CD4-positive, alpha-beta T cell (primary cell): ENCODE results near the gene SPINT4. TPM values are rescaled to one million over a fixed set of nuclear protein-coding genes. Genes with fewer than 3 reads are reported as not detected.

Source experiments
- ATAC-seq: fragments of 200-7000 bp; cut with Tn5 transposase; one replicate; pipeline ENCODE4 v1.10.0; 2022; ENCODE audit warnings: mild to moderate bottlenecking; ENCODE audit not compliant: poor library complexity
- CTCF ChIA-PET: fragments of 350-600 bp; sonication (Branson Sonifier 250); formaldehyde crosslinking; loops from one replicate; lab custom pipeline; 2021; ENCODE audit warnings: antibody characterized with exemption, inconsistent platforms; lab: Charles Lee
- POLR2A ChIA-PET: fragments of 350-600 bp; sonication (Branson Sonifier 250); formaldehyde crosslinking; loops from one replicate; lab custom pipeline; 2021; ENCODE audit warnings: antibody characterized with exemption, inconsistent platforms; lab: Charles Lee
- DNase-seq, 14 experiments: peaks; one replicate each; pipeline ENCODE4 v3.0.0-alpha.2; 2013 to 2020; ENCODE audit warnings: mixed read lengths in 2 of 14
- H3K27ac ChIP-seq, 2 donors: one replicate each; pipeline versions ENCODE4 v1.5.1 to v1.7.0; 2013; ENCODE audit warnings: low read length in 2 of 2, low read depth in 1 of 2, mild to moderate bottlenecking in 1 of 2
- H3K27me3 ChIP-seq, 2 experiments: 1 replicate in 1 of 2; 2 replicates in 1 of 2; pipeline versions ENCODE4 v1.6.1 to v1.7.0; 2013; ENCODE audit warnings: low read length in 2 of 2, control low read depth in 1 of 2, mild to moderate bottlenecking in 1 of 2, moderate library complexity in 1 of 2; ENCODE audit not compliant: insufficient read depth in 2 of 2, control insufficient read depth in 1 of 2
- H3K36me3 ChIP-seq: one replicate; pipeline ENCODE4 v1.6.1; 2013; ENCODE audit warnings: low read length, control low read depth; ENCODE audit not compliant: insufficient read depth
- H3K4me1 ChIP-seq: one replicate; pipeline ENCODE4 v1.6.1; 2013; ENCODE audit warnings: low read length, control low read depth; ENCODE audit not compliant: insufficient read depth
- H3K4me3 ChIP-seq: one replicate; pipeline ENCODE4 v1.5.1; 2013; ENCODE audit warnings: mild to moderate bottlenecking, low read length, moderate library complexity
- H3K9me3 ChIP-seq, 2 experiments: 1 replicate in 1 of 2; 2 replicates in 1 of 2; pipeline versions ENCODE4 v1.6.1 to v1.7.0; 2013; ENCODE audit warnings: low read length in 2 of 2, mild to moderate bottlenecking in 2 of 2, control low read depth in 1 of 2, moderate library complexity in 1 of 2; ENCODE audit not compliant: control insufficient read depth in 1 of 2, insufficient read depth in 1 of 2
- H3K27ac Mint-ChIP-seq: one replicate; pipeline ENCODE4 v1.8.0; 2020; ENCODE audit warnings: mixed read lengths
- H3K27me3 Mint-ChIP-seq: one replicate; pipeline ENCODE4 v1.8.0; 2021; ENCODE audit warnings: mixed read lengths
- H3K36me3 Mint-ChIP-seq: one replicate; pipeline ENCODE4 v1.8.0; 2021; ENCODE audit warnings: low read depth, mixed read lengths
- H3K4me1 Mint-ChIP-seq: one replicate; pipeline ENCODE4 v1.8.0; 2021; ENCODE audit warnings: low read depth, mixed read lengths
- H3K4me3 Mint-ChIP-seq: one replicate; pipeline ENCODE4 v1.8.0; 2020; ENCODE audit warnings: mild to moderate bottlenecking, mixed read lengths
- H3K9me3 Mint-ChIP-seq: one replicate; pipeline ENCODE4 v1.8.0; 2020; ENCODE audit warnings: mixed read lengths
- CTCF ChIP-seq: fragments of 200-600 bp; IDR thresholded peaks from one replicate; pipeline ENCODE4 v1.8.0; 2022; ENCODE audit warnings: antibody characterized with exemption, mild to moderate bottlenecking
- intact Hi-C, 2 experiments: fragments of 100-400 bp; cut with DNase I in 1 of 2; cut with micrococcal nuclease in 1 of 2; formaldehyde crosslinking; loops; one replicate each; pipeline versions ENCODE4 v1.15.1 to v1.9.0; 2023 to 2025; cut with DNase I, micrococcal nuclease
- total RNA-seq, 174 experiments: library from RNA in 2 of 174; stranded (reverse) in 2 of 174; gene quantifications; one replicate each; pipeline ENCODE4 v1.2.3 and lab custom pipeline; 2021 to 2026

Gene SPINT4
- total RNA-seq, 2 experiments from 2014 or later: not detected

GRCh38 chr20:45735552-45735951 is 13.4 kb downstream of the SPINT4 start:
- H3K27me3 Mint-ChIP-seq: peaks cover 43% of the 10 kb centered on the region
- peaks cover 3% of the 10 kb centered on the region for H3K36me3 Mint-ChIP-seq
- Histone ChIP-seq H3K4me1 (no peaks in the 10 kb centered on the region), H3K27ac (no peak overlapping the region), H3K4me3 (no peak overlapping the region), H3K9me3 (peaks cover 20 to 26% of the 10 kb centered on the region in 2 experiments), H3K27me3 (no peaks in the 10 kb centered on the region), H3K36me3 (no peaks in the 10 kb centered on the region)
- no peak overlapping the region for H3K4me3 Mint-ChIP-seq
- H3K27ac Mint-ChIP-seq: no peak overlapping the region
- TF ChIP-seq CTCF: no peak
- ATAC-seq: no peak
- ChIA-PET POLR2A (no interaction called here), CTCF (no interaction called here)
- no peak for DNase-seq
- peaks cover 11% of the 10 kb centered on the region for H3K9me3 Mint-ChIP-seq
- intact Hi-C loops: no loop called here
- no peaks in the 10 kb centered on the region for H3K4me1 Mint-ChIP-seq

DNA sequence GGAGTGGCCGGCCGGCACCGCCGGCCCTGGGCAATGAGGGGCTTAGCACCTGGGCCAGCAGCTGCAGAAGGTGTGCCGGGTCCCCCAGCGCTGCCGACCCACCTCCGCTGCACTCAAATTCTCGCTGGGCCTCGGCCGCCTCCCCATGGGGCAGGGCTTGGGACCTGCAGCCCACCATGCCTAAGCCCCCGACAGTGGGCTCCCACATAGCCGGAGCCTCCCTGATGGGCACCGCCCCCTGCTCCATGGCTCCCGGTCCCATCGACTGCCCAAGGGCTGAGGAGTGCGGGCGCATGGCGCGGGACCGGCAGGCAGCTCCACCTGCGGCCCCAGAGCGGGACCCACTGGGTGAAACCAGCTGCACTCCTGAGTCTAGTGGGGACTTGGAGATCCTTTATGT is 13.8 kb downstream of the SPINT4 start:
- intact Hi-C loops: no loop called here
- Histone ChIP-seq H3K27me3 (no peaks in the 10 kb centered on the region), H3K27ac (no peak overlapping the region), H3K4me3 (no peak overlapping the region), H3K9me3 (peaks cover 20 to 22% of the 10 kb centered on the region in 2 experiments), H3K4me1 (no peaks in the 10 kb centered on the region), H3K36me3 (no peaks in the 10 kb centered on the region)
- Mint-ChIP-seq H3K36me3 (peaks cover 1% of the 10 kb centered on the region), H3K9me3 (peaks cover 9% of the 10 kb centered on the region), H3K4me1 (no peaks in the 10 kb centered on the region), H3K27me3 (peaks cover 40% of the 10 kb centered on the region), H3K27ac (no peak overlapping the region), H3K4me3 (no peak overlapping the region)
- ChIA-PET CTCF (no interaction called here), POLR2A (no interaction called here)
- DNase-seq (no peak), ATAC-seq (no peak)
- no peak for TF ChIP-seq CTCF

- DNase-seq: no peak
- Mint-ChIP-seq H3K9me3 (no peaks in the 10 kb centered on the region), H3K27ac (no peak overlapping the region), H3K4me1 (no peaks in the 10 kb centered on the region), H3K36me3 (no peaks in the 10 kb centered on the region), H3K4me3 (no peak overlapping the region), H3K27me3 (peaks cover 20% of the 10 kb centered on the region)
- intact Hi-C loops: no loop called here
- Histone ChIP-seq H3K27me3 (no peaks in the 10 kb centered on the region), H3K4me3 (no peak overlapping the region), H3K4me1 (no peaks in the 10 kb centered on the region), H3K36me3 (no peaks in the 10 kb centered on the region), H3K9me3 (no peaks in the 10 kb centered on the region), H3K27ac (no peak overlapping the region)
- POLR2A ChIA-PET: no interaction called here
- CTCF ChIA-PET: no interaction called here
- no peak for ATAC-seq
- TF ChIP-seq CTCF: no peak
These were observed 20.4 kb downstream of the SPINT4 start for GRCh38 chr20:45742596-45742995.
